A549 treated with AZD9567 at 1 μM for 4 hours (cell line): ENCODE measurements around the gene GLYATL3. TPM values are rescaled to one million over a fixed set of nuclear protein-coding genes. Genes with fewer than 3 reads are reported as not detected.

Experiments
- total RNA-seq: library from RNA; stranded (reverse); fragments of 200-300 nt; extraction: Qiagen RNA extraction; gene quantifications from 5 replicates; pipeline ENCODE4 v1.2.3, GENCODE V29; 2022; ENCODE audit not compliant: insufficient read depth

Gene GLYATL3
- not detected in 5 replicates for total RNA-seq

DNA sequence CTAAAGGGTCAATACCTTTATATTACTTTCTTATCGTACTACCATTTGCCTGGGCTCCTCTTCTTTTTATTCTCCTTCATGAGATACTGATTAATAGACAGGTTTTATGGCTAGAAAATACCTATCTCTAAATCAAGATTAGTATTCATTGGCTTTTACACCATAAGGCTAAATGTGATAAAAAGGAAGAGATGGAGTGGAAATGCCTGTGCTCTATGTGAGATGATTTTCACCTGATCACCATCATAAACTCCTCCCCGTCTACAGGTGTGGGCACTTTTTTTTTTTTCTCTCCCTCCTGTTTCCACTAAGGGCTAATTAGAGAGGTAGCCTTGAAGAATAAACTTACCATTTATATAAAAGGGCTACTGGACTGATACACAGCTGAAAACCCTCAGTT lies at the start of gene GLYATL3:
GLYATL3 (plus strand) TSS at position 301 of the 400 bp plus-strand sequence. CDS start 12,068 bp downstream, outside the sequence.

DNA sequence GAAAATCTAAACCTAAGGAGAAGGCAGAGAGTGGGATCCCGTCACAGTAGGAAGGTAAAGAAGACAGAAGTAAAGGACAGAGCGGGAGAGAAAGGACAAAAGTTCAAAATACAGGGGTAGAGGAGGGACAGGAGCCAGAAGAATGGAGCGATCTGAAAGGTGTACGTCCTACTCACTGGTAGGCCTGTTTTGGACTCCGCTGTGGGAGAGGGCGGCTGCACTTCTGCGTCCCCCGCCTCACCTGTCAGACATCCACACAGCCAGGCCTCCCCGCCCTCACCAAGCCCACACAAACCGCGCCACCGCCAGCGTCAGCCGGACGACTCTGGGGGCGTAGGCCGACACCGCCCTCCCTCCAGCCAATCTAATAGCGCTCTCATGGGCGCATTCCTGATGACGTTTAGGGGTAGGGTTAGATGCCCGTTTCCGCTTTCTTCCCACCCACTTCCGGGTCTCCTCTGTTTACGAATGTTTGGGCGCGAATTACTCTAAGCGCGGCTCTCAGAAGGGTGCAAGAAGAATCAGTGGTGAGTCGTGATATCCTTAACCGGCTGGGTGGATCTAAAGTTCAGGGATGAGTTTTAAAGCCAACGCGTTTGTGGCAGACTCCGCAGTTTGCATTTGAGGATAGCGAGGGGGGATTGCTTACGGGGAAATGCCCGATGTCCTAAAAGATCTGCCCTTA lies 36.7 kb upstream of the GLYATL3 start, which contains the start of the genes CENPQ and MMUT:
CENPQ (plus strand) TSS at position 444 of the 685 bp plus-strand sequence. CDS start 6,807 bp downstream, outside the sequence.
MMUT (minus strand) TSS at position 327 of the 685 bp plus-strand sequence. CDS start 3,787 bp downstream, outside the sequence.

DNA sequence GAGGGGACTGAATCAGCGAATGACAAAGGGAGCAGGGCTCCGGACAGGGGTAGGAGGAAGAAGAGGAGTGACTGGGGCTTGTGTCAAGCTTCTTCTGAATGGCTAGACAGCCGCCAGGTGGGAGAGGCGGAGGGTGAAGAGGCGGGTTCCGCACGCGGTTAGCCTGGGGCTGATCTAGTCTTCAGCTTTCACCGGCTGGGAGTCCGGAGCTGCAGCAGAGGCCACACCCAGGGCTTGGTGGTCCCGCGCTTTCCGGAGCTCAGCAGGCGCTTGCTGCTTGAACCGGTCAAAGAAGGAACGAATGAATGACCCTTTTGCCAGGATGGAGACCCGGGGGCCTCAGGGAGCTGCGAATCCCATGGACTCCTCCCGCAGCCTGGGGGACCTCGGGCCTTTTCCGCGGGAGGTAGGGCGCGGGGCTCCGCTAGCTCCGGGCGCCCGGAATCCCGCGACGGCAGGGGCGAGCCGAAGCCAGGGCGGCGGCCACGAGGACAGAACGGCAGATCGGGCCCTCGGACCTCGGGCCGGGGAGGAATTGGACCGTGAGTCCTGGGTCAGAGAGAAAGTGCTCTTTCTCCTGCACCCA lies 50.9 kb downstream of the GLYATL3 start, which contains the start of gene C6orf141:
C6orf141 (plus strand) TSS at position 177 of the 586 bp plus-strand sequence; CDS start at position 302, 125 bp downstream.

Other genes starting within 250 kb of the GLYATL3 start
- 3.4 to 6.5 TPM (median 5.9 TPM) in 5 replicates for gene MMUT, start 36.7 kb upstream of the GLYATL3 start, total RNA-seq
- gene CENPQ, start 36.6 kb upstream of the GLYATL3 start, total RNA-seq, result 5.8 to 8.3 TPM (median 8.2 TPM) in 5 replicates
- 9.2 to 12.0 TPM (median 10.5 TPM) in 5 replicates for gene C6orf141, start 50.7 kb downstream of the GLYATL3 start, total RNA-seq
- gene RHAG, start 136.9 kb downstream of the GLYATL3 start, total RNA-seq, result 0.03 to 0.07 TPM (median 0.05 TPM) in 3 of 5 replicates, not detected in the others
- not detected in 5 replicates for gene CRISP2, start 213.6 kb downstream of the GLYATL3 start, total RNA-seq
- not detected in 5 replicates for gene CRISP3, start 244.5 kb downstream of the GLYATL3 start, total RNA-seq